ENCODE data around the gene KDM6A. TPM values are rescaled to one million over a fixed set of nuclear protein-coding genes. Genes with fewer than 3 reads are reported as not detected.

The KDM6A gene
- total RNA-seq, 1 experiment from 2014 or later, result 24.0 TPM

DNA sequence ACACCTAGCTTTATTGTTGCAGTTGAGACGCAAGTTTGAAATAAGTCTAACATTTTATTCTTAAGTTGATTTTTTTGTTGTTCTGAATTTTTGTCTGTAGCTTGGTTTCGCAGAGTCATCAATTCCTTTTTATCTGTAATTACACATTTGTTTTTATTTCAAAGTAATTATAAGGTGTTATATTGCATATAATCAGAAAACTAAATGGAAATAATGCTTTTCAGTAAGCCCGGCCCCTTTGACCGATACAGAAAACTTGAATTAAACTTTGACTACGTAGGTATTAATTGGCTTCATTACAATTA lies 2.1 kb downstream of the KDM6A start:
- no peaks in the 10 kb centered on the region for H3K27me3 ChIP-seq (ENCODE audit: control insufficient read depth, insufficient read depth, low read length)
- peak overlapping the region; percentile 81 to 89 for H3K4me3 ChIP-seq (ENCODE audit: low read depth in 2 of 2, low read length in 2 of 2)
- no TSS peak for BruUV-seq (replicated peaks)
- no peaks in the 10 kb centered on the region; the same call in 1 of the 2 replicates for H3K36me3 ChIP-seq (ENCODE audit: control insufficient read depth, insufficient read depth, low read length)
- peak overlapping the region; percentile 35 for H3K27ac ChIP-seq (ENCODE audit: low read length)
- TF ChIP-seq POLR2AphosphoS5 (IDR thresholded peaks at IDR 0.05; ENCODE audit: low read depth, low read length), result no peak
- no peak for TF ChIP-seq SIN3A (IDR thresholded peaks at IDR 0.05; ENCODE audit: borderline replicate concordance, insufficient read depth, low read depth, low read length)
- TF ChIP-seq, protein P1, sequence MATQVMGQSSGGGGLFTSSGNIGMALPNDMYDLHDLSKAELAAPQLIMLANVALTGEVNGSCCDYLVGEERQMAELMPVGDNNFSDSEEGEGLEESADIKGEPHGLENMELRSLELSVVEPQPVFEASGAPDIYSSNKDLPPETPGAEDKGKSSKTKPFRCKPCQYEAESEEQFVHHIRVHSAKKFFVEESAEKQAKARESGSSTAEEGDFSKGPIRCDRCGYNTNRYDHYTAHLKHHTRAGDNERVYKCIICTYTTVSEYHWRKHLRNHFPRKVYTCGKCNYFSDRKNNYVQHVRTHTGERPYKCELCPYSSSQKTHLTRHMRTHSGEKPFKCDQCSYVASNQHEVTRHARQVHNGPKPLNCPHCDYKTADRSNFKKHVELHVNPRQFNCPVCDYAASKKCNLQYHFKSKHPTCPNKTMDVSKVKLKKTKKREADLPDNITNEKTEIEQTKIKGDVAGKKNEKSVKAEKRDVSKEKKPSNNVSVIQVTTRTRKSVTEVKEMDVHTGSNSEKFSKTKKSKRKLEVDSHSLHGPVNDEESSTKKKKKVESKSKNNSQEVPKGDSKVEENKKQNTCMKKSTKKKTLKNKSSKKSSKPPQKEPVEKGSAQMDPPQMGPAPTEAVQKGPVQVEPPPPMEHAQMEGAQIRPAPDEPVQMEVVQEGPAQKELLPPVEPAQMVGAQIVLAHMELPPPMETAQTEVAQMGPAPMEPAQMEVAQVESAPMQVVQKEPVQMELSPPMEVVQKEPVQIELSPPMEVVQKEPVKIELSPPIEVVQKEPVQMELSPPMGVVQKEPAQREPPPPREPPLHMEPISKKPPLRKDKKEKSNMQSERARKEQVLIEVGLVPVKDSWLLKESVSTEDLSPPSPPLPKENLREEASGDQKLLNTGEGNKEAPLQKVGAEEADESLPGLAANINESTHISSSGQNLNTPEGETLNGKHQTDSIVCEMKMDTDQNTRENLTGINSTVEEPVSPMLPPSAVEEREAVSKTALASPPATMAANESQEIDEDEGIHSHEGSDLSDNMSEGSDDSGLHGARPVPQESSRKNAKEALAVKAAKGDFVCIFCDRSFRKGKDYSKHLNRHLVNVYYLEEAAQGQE (IDR thresholded peaks at IDR 0.05; ENCODE audit: insufficient read depth in 1 of 2, low read depth in 2 of 2, low read length in 1 of 2), result no peak
- TF ChIP-seq TCF7L2 (IDR thresholded peaks at IDR 0.05; ENCODE audit: low read depth, low read length), result no peak
- TF ChIP-seq, protein P2, sequence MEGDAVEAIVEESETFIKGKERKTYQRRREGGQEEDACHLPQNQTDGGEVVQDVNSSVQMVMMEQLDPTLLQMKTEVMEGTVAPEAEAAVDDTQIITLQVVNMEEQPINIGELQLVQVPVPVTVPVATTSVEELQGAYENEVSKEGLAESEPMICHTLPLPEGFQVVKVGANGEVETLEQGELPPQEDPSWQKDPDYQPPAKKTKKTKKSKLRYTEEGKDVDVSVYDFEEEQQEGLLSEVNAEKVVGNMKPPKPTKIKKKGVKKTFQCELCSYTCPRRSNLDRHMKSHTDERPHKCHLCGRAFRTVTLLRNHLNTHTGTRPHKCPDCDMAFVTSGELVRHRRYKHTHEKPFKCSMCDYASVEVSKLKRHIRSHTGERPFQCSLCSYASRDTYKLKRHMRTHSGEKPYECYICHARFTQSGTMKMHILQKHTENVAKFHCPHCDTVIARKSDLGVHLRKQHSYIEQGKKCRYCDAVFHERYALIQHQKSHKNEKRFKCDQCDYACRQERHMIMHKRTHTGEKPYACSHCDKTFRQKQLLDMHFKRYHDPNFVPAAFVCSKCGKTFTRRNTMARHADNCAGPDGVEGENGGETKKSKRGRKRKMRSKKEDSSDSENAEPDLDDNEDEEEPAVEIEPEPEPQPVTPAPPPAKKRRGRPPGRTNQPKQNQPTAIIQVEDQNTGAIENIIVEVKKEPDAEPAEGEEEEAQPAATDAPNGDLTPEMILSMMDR (IDR thresholded peaks at IDR 0.05), result no peak
- ATAC-seq (no peak), DNase-seq (ENCODE audit: low read depth, low spot score) (no peak)
- ChIA-PET POLR2A (no interaction called here), CTCF (no interaction called here)
- intact Hi-C loops (cut with micrococcal nuclease; ENCODE audit: unreplicated experiment), result loop anchor here (10.0 kb wide), 1 partner anchor 190 kb away; no protein-coding TSS in a partner anchor
- no peaks in the 10 kb centered on the region for H3K9me3 ChIP-seq (ENCODE audit: control insufficient read depth, insufficient read depth, low read depth, low read length)
- in situ Hi-C loops (cut with HindIII; ENCODE audit: low pct_unique_long_range_greater_than_20kb, low sequenced_read_pairs), result no loop called here
- H3K4me1 ChIP-seq (ENCODE audit: control insufficient read depth, insufficient read depth, low read length), result peaks cover 8% of the 10 kb centered on the region

DNA sequence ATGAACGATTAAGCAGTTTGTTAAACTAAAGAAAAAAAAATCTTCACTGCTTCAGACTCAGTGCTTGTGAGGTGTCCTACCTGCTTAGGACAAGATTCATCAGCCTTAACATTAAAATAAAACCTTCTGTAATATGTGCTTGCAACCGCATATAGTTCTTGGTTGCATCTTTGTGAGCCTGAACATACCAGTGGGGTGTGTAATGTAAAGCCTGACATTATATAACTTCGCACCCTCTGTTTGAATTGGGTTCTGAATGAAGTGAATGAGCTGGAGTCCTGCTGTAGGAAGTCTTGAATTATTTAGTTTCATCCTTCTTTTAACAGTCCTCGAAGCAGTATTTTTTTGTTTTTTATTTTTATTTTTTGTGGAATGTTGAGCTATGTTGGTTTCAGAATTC lies 3.1 kb downstream of the KDM6A start:
- in situ Hi-C loops (cut with HindIII; ENCODE audit: low pct_unique_long_range_greater_than_20kb, low sequenced_read_pairs) (no loop called here), intact Hi-C loops (cut with micrococcal nuclease; ENCODE audit: unreplicated experiment) (loop anchor here (10.0 kb wide), 1 partner anchor 189 kb away; no protein-coding TSS in a partner anchor)
- CTCF ChIA-PET, result no interaction called here

More for the DNA sequence above, 3.1 kb downstream of the KDM6A start:
- POLR2A ChIA-PET, result no interaction called here
- no TSS peak for BruUV-seq (replicated peaks)
- H3K9me3 ChIP-seq (ENCODE audit: control insufficient read depth, insufficient read depth, low read depth, low read length), result no peaks in the 10 kb centered on the region
- TF ChIP-seq POLR2AphosphoS5 (IDR thresholded peaks at IDR 0.05; ENCODE audit: low read depth, low read length) (no peak), TCF7L2 (IDR thresholded peaks at IDR 0.05; ENCODE audit: low read depth, low read length) (no peak), SIN3A (IDR thresholded peaks at IDR 0.05; ENCODE audit: borderline replicate concordance, insufficient read depth, low read depth, low read length) (no peak)
- TF ChIP-seq, protein P1 (IDR thresholded peaks at IDR 0.05; ENCODE audit: insufficient read depth in 1 of 2, low read depth in 2 of 2, low read length in 1 of 2), result no peak
- TF ChIP-seq, protein P2 (IDR thresholded peaks at IDR 0.05), result no peak
- no peaks in the 10 kb centered on the region for H3K27me3 ChIP-seq (ENCODE audit: control insufficient read depth, insufficient read depth, low read length)
- no peak for ATAC-seq
- H3K36me3 ChIP-seq (ENCODE audit: control insufficient read depth, insufficient read depth, low read length), result no peaks in the 10 kb centered on the region; the same call in 1 of the 2 replicates
- peaks cover 8% of the 10 kb centered on the region for H3K4me1 ChIP-seq (ENCODE audit: control insufficient read depth, insufficient read depth, low read length)
- no peak for DNase-seq (ENCODE audit: low read depth, low spot score)
- H3K27ac ChIP-seq (ENCODE audit: low read length), result peak overlapping the region; percentile 34; the same call in 1 of the 2 replicates
- H3K4me3 ChIP-seq (ENCODE audit: low read depth in 2 of 2, low read length in 2 of 2), result peak overlapping the region; percentile 10 to 89; a peak in 3 of 4 replicates
